Activated CD4-positive, CD25-positive, alpha-beta regulatory T cell treated with anti-CD3 and anti-CD28 coated beads, Interleukin-2, amount 50 U/mL, for 24 hours (primary cell): ENCODE results near the gene TGFA.

Source experiments
- ATAC-seq, 2 donors: fragments of 150-1000 bp; cut with Tn5 transposase; one replicate each; pipeline ENCODE4 v1.10.0; 2021; ENCODE audit warnings: mild to moderate bottlenecking in 1 of 2, moderate library complexity in 1 of 2

TGFA gene

GRCh38 chr2:70412294-70413070, 141.1 kb downstream of the TGFA start:
- no peak for ATAC-seq

GRCh38 chr2:70411483-70412125, 142.0 kb downstream of the TGFA start:
- ATAC-seq = no peak

GRCh38 chr2:70403267-70404053, 150.2 kb downstream of the TGFA start:
- ATAC-seq = no peak

GRCh38 chr2:70400539-70400938, 153.1 kb downstream of the TGFA start:
- ATAC-seq = no peak

- no peak for ATAC-seq
Observed at GRCh38 chr2:70399046-70399445, 154.6 kb downstream of the TGFA start.
